Neural crest cell (in vitro differentiated cells): ENCODE data around the gene GNAZ. TPM values are rescaled to one million over a fixed set of nuclear protein-coding genes. Genes with fewer than 3 reads are reported as not detected.

Experiments
- DNase-seq: peaks from one replicate; pipeline ENCODE4 v3.0.0; 2021; ENCODE audit warnings: low read depth, mixed read lengths, low spot score
- H3K27ac Mint-ChIP-seq: one replicate; pipeline ENCODE4 v1.8.0; 2021; ENCODE audit warnings: mild to moderate bottlenecking, mixed read lengths; ENCODE audit not compliant: unreplicated experiment
- H3K27me3 Mint-ChIP-seq: 2 replicates; pipeline ENCODE4 v1.8.0; 2021; ENCODE audit warnings: low read depth, mild to moderate bottlenecking, mixed read lengths
- H3K36me3 Mint-ChIP-seq: 2 replicates; pipeline ENCODE4 v1.8.0; 2021; ENCODE audit warnings: low read depth, mild to moderate bottlenecking, mixed read lengths
- H3K4me1 Mint-ChIP-seq: 2 replicates; pipeline ENCODE4 v1.8.0; 2021; ENCODE audit warnings: mixed read lengths
- H3K4me3 Mint-ChIP-seq: one replicate; pipeline ENCODE4 v1.8.0; 2021; ENCODE audit warnings: mild to moderate bottlenecking, mixed read lengths
- H3K9me3 Mint-ChIP-seq: 2 replicates; pipeline ENCODE4 v1.8.0; 2021; ENCODE audit warnings: mixed read lengths
- total RNA-seq: library from RNA; stranded (reverse); gene quantifications from 2 replicates; pipeline ENCODE4 v1.2.1, GENCODE V29; 2021
- TF ChIP-seq, protein P1 (sequence below): fragments of 200-600 bp; sonication (generic); conservative IDR thresholded peaks from 2 replicates; pipeline ENCODE4 v1.5.0; 2021; ENCODE audit warnings: antibody characterized with exemption, mild to moderate bottlenecking

GNAZ gene
- total RNA-seq, 1 donor from 2014 or later: 25.2 TPM

GRCh38 chr22:23152238-23153114 is 82.2 kb downstream of the GNAZ start:
- H3K9me3 Mint-ChIP-seq: no peaks in the 10 kb centered on the region
- H3K27ac Mint-ChIP-seq: no peak overlapping the region
- no peak overlapping the region for H3K4me3 Mint-ChIP-seq
- no peak for DNase-seq
- no peaks in the 10 kb centered on the region for H3K27me3 Mint-ChIP-seq
- H3K36me3 Mint-ChIP-seq: peaks cover 2% of the 10 kb centered on the region
- TF ChIP-seq, protein P1, sequence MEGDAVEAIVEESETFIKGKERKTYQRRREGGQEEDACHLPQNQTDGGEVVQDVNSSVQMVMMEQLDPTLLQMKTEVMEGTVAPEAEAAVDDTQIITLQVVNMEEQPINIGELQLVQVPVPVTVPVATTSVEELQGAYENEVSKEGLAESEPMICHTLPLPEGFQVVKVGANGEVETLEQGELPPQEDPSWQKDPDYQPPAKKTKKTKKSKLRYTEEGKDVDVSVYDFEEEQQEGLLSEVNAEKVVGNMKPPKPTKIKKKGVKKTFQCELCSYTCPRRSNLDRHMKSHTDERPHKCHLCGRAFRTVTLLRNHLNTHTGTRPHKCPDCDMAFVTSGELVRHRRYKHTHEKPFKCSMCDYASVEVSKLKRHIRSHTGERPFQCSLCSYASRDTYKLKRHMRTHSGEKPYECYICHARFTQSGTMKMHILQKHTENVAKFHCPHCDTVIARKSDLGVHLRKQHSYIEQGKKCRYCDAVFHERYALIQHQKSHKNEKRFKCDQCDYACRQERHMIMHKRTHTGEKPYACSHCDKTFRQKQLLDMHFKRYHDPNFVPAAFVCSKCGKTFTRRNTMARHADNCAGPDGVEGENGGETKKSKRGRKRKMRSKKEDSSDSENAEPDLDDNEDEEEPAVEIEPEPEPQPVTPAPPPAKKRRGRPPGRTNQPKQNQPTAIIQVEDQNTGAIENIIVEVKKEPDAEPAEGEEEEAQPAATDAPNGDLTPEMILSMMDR: no peak
- peaks cover 3% of the 10 kb centered on the region for H3K4me1 Mint-ChIP-seq

DNA sequence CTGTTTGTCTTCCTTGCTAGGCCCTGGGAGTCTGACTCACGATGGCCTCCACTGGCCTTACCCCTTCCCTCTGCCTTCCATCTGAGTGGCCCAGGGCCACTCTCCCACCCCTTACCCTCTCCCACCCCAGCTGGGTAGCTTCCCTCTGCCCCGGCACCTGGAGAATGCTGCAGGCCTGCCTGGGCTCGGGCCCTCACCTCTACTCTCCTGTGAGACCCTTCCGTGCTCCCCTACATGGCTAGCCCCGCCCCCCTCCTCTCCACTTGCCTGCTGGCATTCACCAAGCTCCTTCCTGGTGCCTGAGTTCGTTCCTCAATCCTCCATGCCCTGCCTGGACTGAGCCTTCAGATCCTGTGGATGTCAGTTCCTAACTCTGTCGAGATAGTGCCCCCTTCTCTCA is 83.7 kb downstream of the GNAZ start:
- DNase-seq: no peak
- H3K4me1 Mint-ChIP-seq: no peaks in the 10 kb centered on the region
- no peak overlapping the region for H3K4me3 Mint-ChIP-seq
- TF ChIP-seq, protein P1: no peak
- H3K27me3 Mint-ChIP-seq: no peaks in the 10 kb centered on the region
- H3K9me3 Mint-ChIP-seq: no peaks in the 10 kb centered on the region
- H3K27ac Mint-ChIP-seq: no peak overlapping the region
- peaks cover 2% of the 10 kb centered on the region for H3K36me3 Mint-ChIP-seq

- H3K36me3 Mint-ChIP-seq: peaks cover 2% of the 10 kb centered on the region
- H3K27me3 Mint-ChIP-seq: no peaks in the 10 kb centered on the region
- no peak overlapping the region for H3K4me3 Mint-ChIP-seq
- no peak for DNase-seq
- H3K27ac Mint-ChIP-seq: no peak overlapping the region
- H3K9me3 Mint-ChIP-seq: no peaks in the 10 kb centered on the region
- no peaks in the 10 kb centered on the region for H3K4me1 Mint-ChIP-seq
- TF ChIP-seq, protein P1: no peak
Measured at GRCh38 chr22:23154461-23154860, 84.1 kb downstream of the GNAZ start.

- Mint-ChIP-seq H3K27ac (no peak overlapping the region), H3K9me3 (no peaks in the 10 kb centered on the region), H3K4me3 (no peak overlapping the region), H3K36me3 (no peaks in the 10 kb centered on the region), H3K4me1 (no peaks in the 10 kb centered on the region), H3K27me3 (no peaks in the 10 kb centered on the region)
- TF ChIP-seq, protein P1: no peak
- DNase-seq: no peak
Measured at GRCh38 chr22:23155143-23155542, 84.8 kb downstream of the GNAZ start.

GRCh38 chr22:23155831-23156230 is 85.5 kb downstream of the GNAZ start:
- no peaks in the 10 kb centered on the region for H3K36me3 Mint-ChIP-seq
- DNase-seq: no peak
- H3K27me3 Mint-ChIP-seq: no peaks in the 10 kb centered on the region
- H3K9me3 Mint-ChIP-seq: no peaks in the 10 kb centered on the region
- TF ChIP-seq, protein P1: no peak
- no peaks in the 10 kb centered on the region for H3K4me1 Mint-ChIP-seq
- no peak overlapping the region for H3K27ac Mint-ChIP-seq
- no peak overlapping the region for H3K4me3 Mint-ChIP-seq
